Panc1 (cell line): Measurements from ENCODE around the gene SMARCB1. TPM values are rescaled to one million over a fixed set of nuclear protein-coding genes. Genes with fewer than 3 reads are reported as not detected.

ENCODE experiments used
- ATAC-seq: fragments of 200-7000 bp; cut with Tn5 transposase; 2 replicates; pipeline ENCODE4 v1.9.1; 2020; ENCODE audit warnings: mild to moderate bottlenecking, moderate library complexity
- BruUV-seq: library from RNA; stranded (reverse); fragments of 400-500 nt; replicated peaks from 2 replicates; lab custom pipeline; 2021; lab: Mats Ljungman, UMichigan
- CTCF ChIA-PET: fragments of 300-600 bp; sonication (Branson Sonifier 250); formaldehyde crosslinking; loops from one replicate; lab custom pipeline; 2022; ENCODE audit warnings: antibody characterized with exemption; lab: Charles Lee
- POLR2A ChIA-PET: fragments of 300-600 bp; sonication (Branson Sonifier 250); formaldehyde crosslinking; loops from one replicate; lab custom pipeline; 2022; ENCODE audit warnings: antibody characterized with exemption; lab: Charles Lee
- DNase-seq: peaks from one replicate; pipeline ENCODE4 v3.0.0-alpha.2; 2010; ENCODE audit warnings: low read depth, low spot score
- H3K27ac ChIP-seq: 2 replicates; pipeline ENCODE4 v1.5.1; 2011; ENCODE audit warnings: mild to moderate bottlenecking, low read length, inconsistent platforms
- H3K27me3 ChIP-seq: fragments of 200-500 bp; sonication (Bioruptor generic); 2 replicates; pipeline ENCODE4 v1.6.0; 2014; ENCODE audit warnings: low read length, inconsistent platforms; ENCODE audit not compliant: control insufficient read depth, insufficient read depth
- H3K36me3 ChIP-seq: fragments of 200-500 bp; sonication (Bioruptor generic); 2 replicates; pipeline ENCODE4 v1.5.1; 2014; ENCODE audit warnings: inconsistent platforms, mild to moderate bottlenecking, low read length, moderate library complexity; ENCODE audit not compliant: control insufficient read depth, insufficient read depth
- H3K4me1 ChIP-seq: 2 replicates; pipeline ENCODE4 v1.5.1; 2011; ENCODE audit warnings: inconsistent platforms, mild to moderate bottlenecking, low read length, moderate library complexity; ENCODE audit not compliant: control insufficient read depth, insufficient read depth
- H3K4me3 ChIP-seq, 2 experiments: 2 replicates each; pipeline ENCODE4 v1.5.1; 2011 to 2012; ENCODE audit warnings: low read depth in 2 of 2, low read length in 2 of 2, mild to moderate bottlenecking in 2 of 2, inconsistent platforms in 1 of 2, moderate library complexity in 1 of 2
- H3K9me3 ChIP-seq: fragments of 200-500 bp; sonication (Bioruptor generic); 2 replicates; pipeline ENCODE4 v1.5.1; 2014; ENCODE audit warnings: low read depth, mild to moderate bottlenecking, inconsistent platforms, low read length, moderate library complexity; ENCODE audit not compliant: control insufficient read depth, insufficient read depth
- CTCF ChIP-seq: fragments of 450-650 bp; IDR thresholded peaks from 2 replicates; pipeline ENCODE4 v1.5.1; 2017; ENCODE audit warnings: mild to moderate bottlenecking
- POLR2AphosphoS5 ChIP-seq: IDR thresholded peaks from 2 replicates; pipeline ENCODE4 v1.6.1; 2012; ENCODE audit warnings: mild to moderate bottlenecking, low read depth, low read length, moderate library complexity
- SIN3A ChIP-seq: IDR thresholded peaks from 2 replicates; pipeline ENCODE4 v1.6.1; 2012; ENCODE audit warnings: low read depth, mild to moderate bottlenecking, low read length, moderate library complexity, borderline replicate concordance; ENCODE audit not compliant: insufficient read depth
- TCF7L2 ChIP-seq: IDR thresholded peaks from 2 replicates; pipeline ENCODE4 v1.6.1; 2011; ENCODE audit warnings: mild to moderate bottlenecking, low read depth, low read length, inconsistent platforms
- in situ Hi-C: cut with HindIII; loops from 2 replicates; pipeline ENCODE4 v1.10.0; 2016; ENCODE audit warnings: low sequenced_read_pairs, low pct_unique_long_range_greater_than_20kb
- intact Hi-C: fragments of 100-400 bp; cut with micrococcal nuclease; formaldehyde crosslinking; loops from one replicate; pipeline ENCODE4 v1.10.0; 2022; ENCODE audit not compliant: unreplicated experiment
- total RNA-seq: library from RNA; stranded (reverse); gene quantifications from one replicate; pipeline ENCODE4 v1.2.1, GENCODE V29; 2021; ENCODE audit not compliant: unreplicated experiment
- TF ChIP-seq, protein P1 (sequence below), 2 experiments: IDR thresholded peaks; 2 replicates each; pipeline ENCODE4 v1.6.1; 2011 to 2012; ENCODE audit warnings: low read depth in 2 of 2, control low read depth in 1 of 2, low read length in 1 of 2, mild to moderate bottlenecking in 1 of 2, moderate library complexity in 1 of 2; ENCODE audit not compliant: insufficient read depth in 1 of 2

SMARCB1 gene
- total RNA-seq, 1 experiment from 2014 or later: 70.2 TPM

DNA sequence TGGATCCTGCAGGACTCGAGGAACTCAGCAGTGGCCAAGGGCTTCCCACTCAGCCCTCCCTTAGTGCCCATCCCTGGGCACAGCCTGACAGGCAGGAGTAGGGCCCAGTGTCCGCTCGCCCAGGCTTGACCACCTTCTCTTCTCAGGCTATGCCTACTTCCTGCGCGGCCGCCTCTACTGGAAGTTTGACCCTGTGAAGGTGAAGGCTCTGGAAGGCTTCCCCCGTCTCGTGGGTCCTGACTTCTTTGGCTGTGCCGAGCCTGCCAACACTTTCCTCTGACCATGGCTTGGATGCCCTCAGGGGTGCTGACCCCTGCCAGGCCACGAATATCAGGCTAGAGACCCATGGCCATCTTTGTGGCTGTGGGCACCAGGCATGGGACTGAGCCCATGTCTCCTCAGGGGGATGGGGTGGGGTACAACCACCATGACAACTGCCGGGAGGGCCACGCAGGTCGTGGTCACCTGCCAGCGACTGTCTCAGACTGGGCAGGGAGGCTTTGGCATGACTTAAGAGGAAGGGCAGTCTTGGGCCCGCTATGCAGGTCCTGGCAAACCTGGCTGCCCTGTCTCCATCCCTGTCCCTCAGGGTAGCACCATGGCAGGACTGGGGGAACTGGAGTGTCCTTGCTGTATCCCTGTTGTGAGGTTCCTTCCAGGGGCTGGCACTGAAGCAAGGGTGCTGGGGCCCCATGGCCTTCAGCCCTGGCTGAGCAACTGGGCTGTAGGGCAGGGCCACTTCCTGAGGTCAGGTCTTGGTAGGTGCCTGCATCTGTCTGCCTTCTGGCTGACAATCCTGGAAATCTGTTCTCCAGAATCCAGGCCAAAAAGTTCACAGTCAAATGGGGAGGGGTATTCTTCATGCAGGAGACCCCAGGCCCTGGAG is 3.3 kb upstream of the SMARCB1 start:
- Histone ChIP-seq H3K9me3 (no peaks in the 10 kb centered on the region), H3K36me3 (no peaks in the 10 kb centered on the region), H3K4me1 (peaks cover 10% of the 10 kb centered on the region), H3K27me3 (no peaks in the 10 kb centered on the region), H3K27ac (no peak overlapping the region), H3K4me3 (no peak overlapping the region)
- CTCF ChIA-PET: no interaction called here
- ATAC-seq (no peak), DNase-seq (no peak)
- no TSS peak for BruUV-seq
- in situ Hi-C loops: no loop called here
- intact Hi-C loops: no loop called here
- TF ChIP-seq SIN3A: no peak
- no peak for TF ChIP-seq POLR2AphosphoS5
- TF ChIP-seq CTCF: no peak
- TF ChIP-seq, protein P1, sequence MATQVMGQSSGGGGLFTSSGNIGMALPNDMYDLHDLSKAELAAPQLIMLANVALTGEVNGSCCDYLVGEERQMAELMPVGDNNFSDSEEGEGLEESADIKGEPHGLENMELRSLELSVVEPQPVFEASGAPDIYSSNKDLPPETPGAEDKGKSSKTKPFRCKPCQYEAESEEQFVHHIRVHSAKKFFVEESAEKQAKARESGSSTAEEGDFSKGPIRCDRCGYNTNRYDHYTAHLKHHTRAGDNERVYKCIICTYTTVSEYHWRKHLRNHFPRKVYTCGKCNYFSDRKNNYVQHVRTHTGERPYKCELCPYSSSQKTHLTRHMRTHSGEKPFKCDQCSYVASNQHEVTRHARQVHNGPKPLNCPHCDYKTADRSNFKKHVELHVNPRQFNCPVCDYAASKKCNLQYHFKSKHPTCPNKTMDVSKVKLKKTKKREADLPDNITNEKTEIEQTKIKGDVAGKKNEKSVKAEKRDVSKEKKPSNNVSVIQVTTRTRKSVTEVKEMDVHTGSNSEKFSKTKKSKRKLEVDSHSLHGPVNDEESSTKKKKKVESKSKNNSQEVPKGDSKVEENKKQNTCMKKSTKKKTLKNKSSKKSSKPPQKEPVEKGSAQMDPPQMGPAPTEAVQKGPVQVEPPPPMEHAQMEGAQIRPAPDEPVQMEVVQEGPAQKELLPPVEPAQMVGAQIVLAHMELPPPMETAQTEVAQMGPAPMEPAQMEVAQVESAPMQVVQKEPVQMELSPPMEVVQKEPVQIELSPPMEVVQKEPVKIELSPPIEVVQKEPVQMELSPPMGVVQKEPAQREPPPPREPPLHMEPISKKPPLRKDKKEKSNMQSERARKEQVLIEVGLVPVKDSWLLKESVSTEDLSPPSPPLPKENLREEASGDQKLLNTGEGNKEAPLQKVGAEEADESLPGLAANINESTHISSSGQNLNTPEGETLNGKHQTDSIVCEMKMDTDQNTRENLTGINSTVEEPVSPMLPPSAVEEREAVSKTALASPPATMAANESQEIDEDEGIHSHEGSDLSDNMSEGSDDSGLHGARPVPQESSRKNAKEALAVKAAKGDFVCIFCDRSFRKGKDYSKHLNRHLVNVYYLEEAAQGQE (IDR thresholded peaks at IDR 0.05; ENCODE audit: insufficient read depth in 1 of 2, low read depth in 2 of 2, low read length in 1 of 2): no peak
- TF ChIP-seq TCF7L2: no peak
- POLR2A ChIA-PET: no interaction called here

DNA sequence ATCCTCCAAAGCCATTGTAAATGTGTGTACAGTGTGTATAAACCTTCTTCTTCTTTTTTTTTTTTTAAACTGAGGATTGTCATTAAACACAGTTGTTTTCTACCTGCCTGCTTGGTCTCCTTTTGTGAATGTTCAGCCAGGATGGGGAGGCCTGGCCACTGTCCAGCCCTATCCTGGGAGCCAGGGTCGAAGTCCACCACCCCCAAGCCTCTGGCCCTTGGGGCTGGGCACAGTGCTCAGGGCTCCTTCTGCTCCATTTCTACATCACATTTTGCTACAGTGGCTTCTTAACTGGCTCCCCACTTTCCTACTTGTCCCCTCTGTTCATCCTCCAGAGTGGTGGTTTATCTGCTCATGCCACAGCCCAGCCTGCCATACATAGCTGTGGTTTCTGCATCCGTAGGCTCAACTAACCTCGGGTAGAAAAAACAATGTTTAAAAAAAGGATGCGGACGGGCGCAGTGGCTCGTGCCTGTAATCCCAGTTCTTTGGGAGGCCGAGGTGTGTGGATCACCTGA is 2.5 kb upstream of the SMARCB1 start:
- H3K4me1 ChIP-seq: peaks cover 10% of the 10 kb centered on the region
- no peaks in the 10 kb centered on the region for H3K9me3 ChIP-seq
- POLR2A ChIA-PET: no interaction called here
- H3K27me3 ChIP-seq: no peaks in the 10 kb centered on the region
- DNase-seq: no peak
- intact Hi-C loops (no loop called here), in situ Hi-C loops (no loop called here)
- CTCF ChIA-PET: no interaction called here
- TF ChIP-seq, protein P1 (IDR thresholded peaks at IDR 0.05; ENCODE audit: insufficient read depth in 1 of 2, low read depth in 2 of 2, low read length in 1 of 2): no peak
- TF ChIP-seq CTCF: no peak
- TF ChIP-seq POLR2AphosphoS5: no peak
- no peak for TF ChIP-seq TCF7L2
- TF ChIP-seq SIN3A: no peak
- H3K4me3 ChIP-seq: no peak overlapping the region
- H3K36me3 ChIP-seq: no peaks in the 10 kb centered on the region
- BruUV-seq: no TSS peak
- H3K27ac ChIP-seq: no peak overlapping the region
- no peak for ATAC-seq
